Brain microvascular endothelial cell (primary cell): ENCODE data around the gene PSORS1C1.

Source experiments
- DNase-seq: peaks from one replicate; pipeline ENCODE4 v3.0.0-alpha.2; 2020
- H3K27ac ChIP-seq: fragments of 250-450 bp; sonication (Bioruptor Pico); 2 replicates; pipeline ENCODE4 v1.5.1; 2020; ENCODE audit warnings: mild to moderate bottlenecking, moderate library complexity
- H3K27me3 ChIP-seq: fragments of 250-450 bp; sonication (Bioruptor Pico); replicated peaks from 2 replicates; pipeline ENCODE4 v1.5.1; 2020; ENCODE audit warnings: mild to moderate bottlenecking
- H3K36me3 ChIP-seq: fragments of 250-450 bp; sonication (Bioruptor Pico); replicated peaks from 2 replicates; pipeline ENCODE4 v1.5.1; 2020; ENCODE audit warnings: mild to moderate bottlenecking
- H3K4me3 ChIP-seq: 2 replicates; pipeline ENCODE4 v1.5.1; 2011; ENCODE audit warnings: low read depth, mild to moderate bottlenecking, control low read depth, low read length, moderate library complexity
- CTCF ChIP-seq: IDR thresholded peaks from 2 replicates; pipeline ENCODE4 v1.5.1; 2011; ENCODE audit warnings: low read depth, mild to moderate bottlenecking, moderate library complexity, low read length, control low read depth, inconsistent platforms; ENCODE audit errors: missing control alignments
- in situ Hi-C: cut with HindIII; loops from 2 replicates; pipeline ENCODE4 v1.10.0; 2017; ENCODE audit warnings: low sequenced_read_pairs, low pct_ligation_motif_present

The PSORS1C1 gene

GRCh38 chr6:31098449-31098938 is 16.1 kb upstream of the PSORS1C1 start:
- H3K4me3 ChIP-seq = no peak overlapping the region
- in situ Hi-C loops = no loop called here
- no peak for DNase-seq
- no peaks in the 10 kb centered on the region for H3K36me3 ChIP-seq
- no peaks in the 10 kb centered on the region for H3K27me3 ChIP-seq
- no peak for TF ChIP-seq CTCF
- H3K27ac ChIP-seq = no peak overlapping the region

- Histone ChIP-seq H3K4me3 (no peak overlapping the region), H3K36me3 (no peaks in the 10 kb centered on the region), H3K27me3 (no peaks in the 10 kb centered on the region), H3K27ac (no peak overlapping the region)
- in situ Hi-C loops = no loop called here
- TF ChIP-seq CTCF = no peak
- no peak for DNase-seq
These were observed 11.5 kb upstream of the PSORS1C1 start for GRCh38 chr6:31103136-31103535.

DNA sequence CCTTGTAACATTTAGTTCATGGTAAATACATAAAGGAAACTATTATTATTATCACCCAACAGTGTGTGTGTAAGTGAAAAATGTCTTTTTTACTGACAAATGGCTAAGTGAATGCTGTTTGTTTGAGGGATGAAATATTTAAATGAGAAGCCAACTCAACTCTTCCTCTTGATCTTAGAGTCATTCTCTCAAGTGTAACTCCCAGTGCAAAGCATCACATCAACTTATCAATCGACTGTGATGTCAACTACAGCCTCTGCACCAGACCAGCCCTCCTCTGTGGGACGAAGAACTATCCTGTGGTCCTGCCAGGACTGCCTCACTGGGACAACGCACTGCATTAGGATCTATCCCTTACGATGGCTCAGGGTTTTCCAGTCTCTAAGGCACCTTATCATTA is 7.5 kb upstream of the PSORS1C1 start:
- Histone ChIP-seq H3K27me3 (peaks cover 9% of the 10 kb centered on the region), H3K27ac (no peak overlapping the region), H3K4me3 (no peak overlapping the region), H3K36me3 (no peaks in the 10 kb centered on the region)
- in situ Hi-C loops = no loop called here
- TF ChIP-seq CTCF = no peak
- no peak for DNase-seq

- no peaks in the 10 kb centered on the region for H3K36me3 ChIP-seq
- peaks cover 9% of the 10 kb centered on the region for H3K27me3 ChIP-seq
- in situ Hi-C loops = no loop called here
- H3K4me3 ChIP-seq = no peak overlapping the region
- H3K27ac ChIP-seq = no peak overlapping the region
- TF ChIP-seq CTCF = no peak
- DNase-seq = no peak
These were observed 3.6 kb upstream of the PSORS1C1 start for GRCh38 chr6:31110825-31111582.

GRCh38 chr6:31111712-31112111 is 2.9 kb upstream of the PSORS1C1 start:
- peaks cover 9% of the 10 kb centered on the region for H3K27me3 ChIP-seq
- no peak for DNase-seq
- H3K27ac ChIP-seq = no peak overlapping the region
- in situ Hi-C loops = no loop called here
- TF ChIP-seq CTCF = no peak
- no peaks in the 10 kb centered on the region for H3K36me3 ChIP-seq
- H3K4me3 ChIP-seq = no peak overlapping the region

- in situ Hi-C loops = no loop called here
- Histone ChIP-seq H3K36me3 (no peaks in the 10 kb centered on the region), H3K4me3 (no peak within 1 kb of the TSS), H3K27ac (no peak within 1 kb of the TSS), H3K27me3 (peaks cover 9% of the 10 kb centered on the region)
- no peak for DNase-seq
- no peak for TF ChIP-seq CTCF
These were observed 2.1 kb upstream of the PSORS1C1 start, which contains the start of gene C6orf15 for GRCh38 chr6:31112478-31112877. TSS of gene C6orf15 (minus strand) at chr6:31112575. CDS start at chr6:31112555, 20 bp downstream.
